HepG2 (cell line): ENCODE data around the gene PMPCB. TPM values are rescaled to one million over a fixed set of nuclear protein-coding genes. Genes with fewer than 3 reads are reported as not detected.

ENCODE experiments used
- AFF4 ChIP-seq: sonication (generic); formaldehyde crosslinking; IDR thresholded peaks from 2 replicates; pipeline ENCODE4 v1.4.0; 2020; ENCODE audit warnings: missing genetic modification reagents
- CENPBD1 ChIP-seq: sonication (generic); formaldehyde crosslinking; IDR thresholded peaks from 2 replicates; pipeline ENCODE4 v1.8.0; 2022; ENCODE audit warnings: missing genetic modification reagents, low read depth, mild to moderate bottlenecking, borderline replicate concordance
- CHD2 ChIP-seq: IDR thresholded peaks from 2 replicates; pipeline ENCODE4 v1.6.1; 2011; ENCODE audit warnings: low read depth, low read length, improper control_type of control experiment
- DDIT3 ChIP-seq: sonication (generic); formaldehyde crosslinking; IDR thresholded peaks from 2 replicates; pipeline ENCODE4 v1.4.0; 2020; ENCODE audit warnings: mild to moderate bottlenecking, missing genetic modification reagents
- DNMT3B ChIP-seq: conservative IDR thresholded peaks from 2 replicates; pipeline ENCODE4 v1.6.1; 2016; ENCODE audit warnings: missing biosample characterization, control low read depth
- MTA1 ChIP-seq: sonication (generic); formaldehyde crosslinking; IDR thresholded peaks from 2 replicates; pipeline ENCODE4 v1.4.0; 2020; ENCODE audit warnings: missing genetic modification reagents, mild to moderate bottlenecking, borderline replicate concordance
- NRL ChIP-seq: sonication (generic); formaldehyde crosslinking; IDR thresholded peaks from 2 replicates; pipeline ENCODE4 v1.5.0; 2020; ENCODE audit warnings: missing genetic modification reagents, mild to moderate bottlenecking, moderate library complexity, borderline replicate concordance
- SMAD9 ChIP-seq: sonication (generic); formaldehyde crosslinking; IDR thresholded peaks from 2 replicates; pipeline ENCODE4 v1.5.1; 2020; ENCODE audit warnings: mild to moderate bottlenecking, missing genetic modification reagents
- SNAPC5 ChIP-seq: sonication (generic); formaldehyde crosslinking; IDR thresholded peaks from 2 replicates; pipeline ENCODE4 v1.8.1; 2023; ENCODE audit warnings: mild to moderate bottlenecking, missing genetic modification reagents, borderline replicate concordance
- ZBTB1 ChIP-seq: sonication (generic); formaldehyde crosslinking; IDR thresholded peaks from 2 replicates; pipeline ENCODE4 v1.4.0; 2020; ENCODE audit warnings: missing genetic modification reagents, borderline replicate concordance
- ZNF20 ChIP-seq: sonication (generic); formaldehyde crosslinking; IDR thresholded peaks from 2 replicates; pipeline ENCODE4 v1.4.0; 2020; ENCODE audit warnings: mild to moderate bottlenecking, moderate library complexity, missing genetic modification reagents
- ZNF33B ChIP-seq: sonication (generic); formaldehyde crosslinking; IDR thresholded peaks from 2 replicates; pipeline ENCODE4 v1.5.1; 2020; ENCODE audit warnings: mild to moderate bottlenecking, missing genetic modification reagents
- ZNF362 ChIP-seq: sonication (generic); formaldehyde crosslinking; IDR thresholded peaks from 2 replicates; pipeline ENCODE4 v1.4.0; 2020; ENCODE audit warnings: missing genetic modification reagents, mild to moderate bottlenecking, borderline replicate concordance
- ZNF383 ChIP-seq: sonication (generic); formaldehyde crosslinking; IDR thresholded peaks from 2 replicates; pipeline ENCODE4 v1.4.0; 2020; ENCODE audit warnings: missing genetic modification reagents, mild to moderate bottlenecking, borderline replicate concordance
- ZNF577 ChIP-seq: sonication (generic); formaldehyde crosslinking; IDR thresholded peaks from 2 replicates; pipeline ENCODE4 v1.4.0; 2020; ENCODE audit warnings: mild to moderate bottlenecking, low read depth, missing genetic modification reagents, borderline replicate concordance
- ZNF704 ChIP-seq: sonication (generic); formaldehyde crosslinking; IDR thresholded peaks from 2 replicates; pipeline ENCODE4 v1.8.1; 2023; ENCODE audit warnings: mild to moderate bottlenecking, inconsistent platforms, moderate library complexity, missing genetic modification reagents, borderline replicate concordance
- ZNF761 ChIP-seq: sonication (generic); formaldehyde crosslinking; conservative IDR thresholded peaks from 2 replicates; pipeline ENCODE4 v1.4.0; 2020; ENCODE audit warnings: mild to moderate bottlenecking, missing genetic modification reagents
- ZNF777 ChIP-seq: sonication (generic); formaldehyde crosslinking; IDR thresholded peaks from 2 replicates; pipeline ENCODE4 v1.4.0; 2020; ENCODE audit warnings: missing genetic modification reagents
- polyA plus RNA-seq, 8 experiments: library from polyadenylated mRNA; depleted of rRNA in 3 of 8; stranded (reverse) in 7 of 8; unstranded in 1 of 8; fragments of >200 nt; fragmentation: Illumina TruSeq in 4 of 8; extraction: Trizol in 4 of 8; gene quantifications; 2 replicates each; pipeline versions ENCODE4 v1.2.1 to v1.2.3, GENCODE V29; 2011 to 2016; ENCODE audit warnings: low read depth in 4 of 8, missing spikeins in 1 of 8, mixed read lengths in 1 of 8; ENCODE audit not compliant: insufficient read depth in 1 of 8
- total RNA-seq, 5 experiments: library from RNA; depleted of rRNA; stranded (reverse); fragments of >200 nt; fragmentation: Illumina TruSeq; extraction: Trizol; gene quantifications; 2 replicates each; pipeline ENCODE4 v1.2.3, GENCODE V29; 2016; ENCODE audit warnings: low read depth in 1 of 5
- TF ChIP-seq, protein P1 (sequence below): sonication (generic); formaldehyde crosslinking; IDR thresholded peaks from 2 replicates; pipeline ENCODE4 v1.8.0; 2022; ENCODE audit warnings: missing genetic modification reagents, mild to moderate bottlenecking, moderate library complexity, borderline replicate concordance

PMPCB gene
- total and polyA plus RNA-seq, 2 of the 13 experiments (the other 11 are each of a cell fraction or from before 2014, with no cell fraction given) = 80.8 to 124 TPM

DNA sequence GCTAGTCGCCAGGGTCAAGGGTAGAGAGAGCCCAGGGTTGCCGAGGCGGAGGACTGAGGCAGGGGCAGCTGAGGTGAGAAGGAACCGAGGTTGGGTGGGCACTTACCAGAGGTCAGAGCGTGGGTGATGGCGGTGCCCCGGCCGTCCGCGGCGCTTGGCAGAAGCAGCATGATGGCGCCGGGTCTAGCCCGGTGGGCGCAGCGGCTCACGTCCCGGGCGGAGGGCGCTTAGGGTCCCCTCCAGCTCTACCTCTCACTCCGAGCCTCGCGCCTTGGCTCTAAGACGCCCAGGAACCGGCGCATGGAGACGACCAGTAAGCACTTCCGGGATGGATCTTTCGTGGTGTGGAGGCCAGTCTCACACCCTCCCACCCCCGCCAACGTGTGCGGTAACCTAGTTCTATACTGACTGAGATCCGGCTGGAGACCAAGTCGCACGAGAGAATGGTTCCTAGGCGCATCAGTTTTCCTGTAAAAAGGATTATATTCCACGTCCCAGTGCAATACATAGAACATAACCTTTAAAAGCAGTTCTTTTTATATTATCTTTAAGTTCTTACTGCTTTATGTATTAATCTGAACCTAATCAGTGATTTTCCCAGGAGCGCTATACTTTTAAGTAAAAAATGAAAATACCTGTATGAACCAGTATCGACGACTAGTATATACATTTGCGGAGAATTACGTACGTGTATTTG lies 47.4 kb downstream of the PMPCB start, which contains the start of gene DNAJC2 (continued):
- TF ChIP-seq ZNF362 (CRISPR knock-in tag) = peak; percentile 32; the same call in 1 of the 2 replicates
- no peak for TF ChIP-seq ZNF20 (CRISPR knock-in tag)
- TF ChIP-seq ZNF761 (CRISPR knock-in tag) = 0 out of 2 replicates have a peak, but pooled peaks have one; percentile 47
- no peak for TF ChIP-seq SNAPC5 (CRISPR knock-in tag)
- peak; percentile 41; the same call in 1 of the 2 replicates for TF ChIP-seq ZNF777 (CRISPR knock-in tag)
- 0 out of 2 replicates have a peak, but pooled peaks have one; percentile 53 for TF ChIP-seq SMAD9 (CRISPR knock-in tag)
- no peak; the same call in none of the 2 replicates for TF ChIP-seq ZNF704
- TF ChIP-seq AFF4 = no peak
- no peak for TF ChIP-seq ZNF33B (CRISPR knock-in tag)
- peak; percentile 73; the same call in 1 of the 2 replicates for TF ChIP-seq ZBTB1 (CRISPR knock-in tag)
- TF ChIP-seq CENPBD1 (CRISPR knock-in tag) = no peak
- TF ChIP-seq MTA1 = peak; percentile 81; the same call in 1 of the 2 replicates
- no peak; the same call in 1 of the 2 replicates for TF ChIP-seq CHD2
- 0 out of 2 replicates have a peak, but pooled peaks have one; percentile 61 for TF ChIP-seq ZNF577
- TF ChIP-seq DDIT3 = no peak
- TF ChIP-seq ZNF383 (CRISPR knock-in tag) = no peak
- peak; percentile 86 for TF ChIP-seq DNMT3B
- TF ChIP-seq NRL (CRISPR knock-in tag) = peak; percentile 84
- TF ChIP-seq, protein P1, sequence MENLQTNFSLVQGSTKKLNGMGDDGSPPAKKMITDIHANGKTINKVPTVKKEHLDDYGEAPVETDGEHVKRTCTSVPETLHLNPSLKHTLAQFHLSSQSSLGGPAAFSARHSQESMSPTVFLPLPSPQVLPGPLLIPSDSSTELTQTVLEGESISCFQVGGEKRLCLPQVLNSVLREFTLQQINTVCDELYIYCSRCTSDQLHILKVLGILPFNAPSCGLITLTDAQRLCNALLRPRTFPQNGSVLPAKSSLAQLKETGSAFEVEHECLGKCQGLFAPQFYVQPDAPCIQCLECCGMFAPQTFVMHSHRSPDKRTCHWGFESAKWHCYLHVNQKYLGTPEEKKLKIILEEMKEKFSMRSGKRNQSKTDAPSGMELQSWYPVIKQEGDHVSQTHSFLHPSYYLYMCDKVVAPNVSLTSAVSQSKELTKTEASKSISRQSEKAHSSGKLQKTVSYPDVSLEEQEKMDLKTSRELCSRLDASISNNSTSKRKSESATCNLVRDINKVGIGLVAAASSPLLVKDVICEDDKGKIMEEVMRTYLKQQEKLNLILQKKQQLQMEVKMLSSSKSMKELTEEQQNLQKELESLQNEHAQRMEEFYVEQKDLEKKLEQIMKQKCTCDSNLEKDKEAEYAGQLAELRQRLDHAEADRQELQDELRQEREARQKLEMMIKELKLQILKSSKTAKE (CRISPR knock-in tag) = no peak
